Neural cell (in vitro differentiated cells): ENCODE data around the gene RGR.

ENCODE experiments used
- TF ChIP-seq, protein P1 (sequence below): fragments of 450-650 bp; IDR thresholded peaks from 2 replicates; pipeline ENCODE4 v1.5.1; 2014; ENCODE audit warnings: antibody characterized with exemption, mild to moderate bottlenecking, moderate library complexity; ENCODE audit not compliant: poor library complexity, severe bottlenecking
- TF ChIP-seq, protein P2 (sequence below): IDR thresholded peaks from 2 replicates; pipeline ENCODE4 v1.6.1; 2012; ENCODE audit warnings: borderline replicate concordance

DNA sequence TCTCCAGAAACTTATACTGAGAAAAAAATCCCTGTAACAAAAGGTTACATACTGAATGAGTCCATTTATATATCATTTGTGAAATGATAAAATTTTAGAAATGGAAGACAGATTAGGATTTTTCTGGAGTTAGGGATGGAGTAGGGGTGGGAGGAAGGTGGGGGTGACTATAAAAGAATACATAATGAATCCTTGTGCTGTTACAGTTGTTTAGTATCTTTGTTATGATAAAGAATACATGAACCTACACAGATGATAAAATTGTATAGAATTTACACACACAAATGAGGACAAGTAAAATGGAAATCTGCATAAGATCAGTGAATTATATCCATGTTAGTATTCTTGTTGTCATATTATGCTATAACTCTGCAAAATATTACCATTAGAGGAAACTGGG is 41.8 kb downstream of the RGR start:
- TF ChIP-seq, protein P1, sequence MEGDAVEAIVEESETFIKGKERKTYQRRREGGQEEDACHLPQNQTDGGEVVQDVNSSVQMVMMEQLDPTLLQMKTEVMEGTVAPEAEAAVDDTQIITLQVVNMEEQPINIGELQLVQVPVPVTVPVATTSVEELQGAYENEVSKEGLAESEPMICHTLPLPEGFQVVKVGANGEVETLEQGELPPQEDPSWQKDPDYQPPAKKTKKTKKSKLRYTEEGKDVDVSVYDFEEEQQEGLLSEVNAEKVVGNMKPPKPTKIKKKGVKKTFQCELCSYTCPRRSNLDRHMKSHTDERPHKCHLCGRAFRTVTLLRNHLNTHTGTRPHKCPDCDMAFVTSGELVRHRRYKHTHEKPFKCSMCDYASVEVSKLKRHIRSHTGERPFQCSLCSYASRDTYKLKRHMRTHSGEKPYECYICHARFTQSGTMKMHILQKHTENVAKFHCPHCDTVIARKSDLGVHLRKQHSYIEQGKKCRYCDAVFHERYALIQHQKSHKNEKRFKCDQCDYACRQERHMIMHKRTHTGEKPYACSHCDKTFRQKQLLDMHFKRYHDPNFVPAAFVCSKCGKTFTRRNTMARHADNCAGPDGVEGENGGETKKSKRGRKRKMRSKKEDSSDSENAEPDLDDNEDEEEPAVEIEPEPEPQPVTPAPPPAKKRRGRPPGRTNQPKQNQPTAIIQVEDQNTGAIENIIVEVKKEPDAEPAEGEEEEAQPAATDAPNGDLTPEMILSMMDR, result no peak
- TF ChIP-seq, protein P2, sequence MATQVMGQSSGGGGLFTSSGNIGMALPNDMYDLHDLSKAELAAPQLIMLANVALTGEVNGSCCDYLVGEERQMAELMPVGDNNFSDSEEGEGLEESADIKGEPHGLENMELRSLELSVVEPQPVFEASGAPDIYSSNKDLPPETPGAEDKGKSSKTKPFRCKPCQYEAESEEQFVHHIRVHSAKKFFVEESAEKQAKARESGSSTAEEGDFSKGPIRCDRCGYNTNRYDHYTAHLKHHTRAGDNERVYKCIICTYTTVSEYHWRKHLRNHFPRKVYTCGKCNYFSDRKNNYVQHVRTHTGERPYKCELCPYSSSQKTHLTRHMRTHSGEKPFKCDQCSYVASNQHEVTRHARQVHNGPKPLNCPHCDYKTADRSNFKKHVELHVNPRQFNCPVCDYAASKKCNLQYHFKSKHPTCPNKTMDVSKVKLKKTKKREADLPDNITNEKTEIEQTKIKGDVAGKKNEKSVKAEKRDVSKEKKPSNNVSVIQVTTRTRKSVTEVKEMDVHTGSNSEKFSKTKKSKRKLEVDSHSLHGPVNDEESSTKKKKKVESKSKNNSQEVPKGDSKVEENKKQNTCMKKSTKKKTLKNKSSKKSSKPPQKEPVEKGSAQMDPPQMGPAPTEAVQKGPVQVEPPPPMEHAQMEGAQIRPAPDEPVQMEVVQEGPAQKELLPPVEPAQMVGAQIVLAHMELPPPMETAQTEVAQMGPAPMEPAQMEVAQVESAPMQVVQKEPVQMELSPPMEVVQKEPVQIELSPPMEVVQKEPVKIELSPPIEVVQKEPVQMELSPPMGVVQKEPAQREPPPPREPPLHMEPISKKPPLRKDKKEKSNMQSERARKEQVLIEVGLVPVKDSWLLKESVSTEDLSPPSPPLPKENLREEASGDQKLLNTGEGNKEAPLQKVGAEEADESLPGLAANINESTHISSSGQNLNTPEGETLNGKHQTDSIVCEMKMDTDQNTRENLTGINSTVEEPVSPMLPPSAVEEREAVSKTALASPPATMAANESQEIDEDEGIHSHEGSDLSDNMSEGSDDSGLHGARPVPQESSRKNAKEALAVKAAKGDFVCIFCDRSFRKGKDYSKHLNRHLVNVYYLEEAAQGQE, result no peak
